DMS153 (cell line): Measurements from ENCODE around the gene STON2.
"Not testable (repeated sequence)": the region's sequence is repeated elsewhere in the genome, so short reads cannot be mapped to it uniquely, and the experiment has no call there.

Experiments
- DNase-seq: peaks from one replicate; lab custom pipeline; 2025; lab: John Stamatoyannopoulos, UW

Gene STON2, protein sequence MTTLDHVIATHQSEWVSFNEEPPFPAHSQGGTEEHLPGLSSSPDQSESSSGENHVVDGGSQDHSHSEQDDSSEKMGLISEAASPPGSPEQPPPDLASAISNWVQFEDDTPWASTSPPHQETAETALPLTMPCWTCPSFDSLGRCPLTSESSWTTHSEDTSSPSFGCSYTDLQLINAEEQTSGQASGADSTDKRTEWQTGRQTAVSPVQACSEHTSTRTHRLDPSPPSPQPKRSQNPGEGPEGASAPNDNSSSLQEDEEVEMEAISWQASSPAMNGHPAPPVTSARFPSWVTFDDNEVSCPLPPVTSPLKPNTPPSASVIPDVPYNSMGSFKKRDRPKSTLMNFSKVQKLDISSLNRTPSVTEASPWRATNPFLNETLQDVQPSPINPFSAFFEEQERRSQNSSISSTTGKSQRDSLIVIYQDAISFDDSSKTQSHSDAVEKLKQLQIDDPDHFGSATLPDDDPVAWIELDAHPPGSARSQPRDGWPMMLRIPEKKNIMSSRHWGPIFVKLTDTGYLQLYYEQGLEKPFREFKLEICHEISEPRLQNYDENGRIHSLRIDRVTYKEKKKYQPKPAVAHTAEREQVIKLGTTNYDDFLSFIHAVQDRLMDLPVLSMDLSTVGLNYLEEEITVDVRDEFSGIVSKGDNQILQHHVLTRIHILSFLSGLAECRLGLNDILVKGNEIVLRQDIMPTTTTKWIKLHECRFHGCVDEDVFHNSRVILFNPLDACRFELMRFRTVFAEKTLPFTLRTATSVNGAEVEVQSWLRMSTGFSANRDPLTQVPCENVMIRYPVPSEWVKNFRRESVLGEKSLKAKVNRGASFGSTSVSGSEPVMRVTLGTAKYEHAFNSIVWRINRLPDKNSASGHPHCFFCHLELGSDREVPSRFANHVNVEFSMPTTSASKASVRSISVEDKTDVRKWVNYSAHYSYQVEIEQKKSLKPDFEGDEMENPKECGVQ

DNA sequence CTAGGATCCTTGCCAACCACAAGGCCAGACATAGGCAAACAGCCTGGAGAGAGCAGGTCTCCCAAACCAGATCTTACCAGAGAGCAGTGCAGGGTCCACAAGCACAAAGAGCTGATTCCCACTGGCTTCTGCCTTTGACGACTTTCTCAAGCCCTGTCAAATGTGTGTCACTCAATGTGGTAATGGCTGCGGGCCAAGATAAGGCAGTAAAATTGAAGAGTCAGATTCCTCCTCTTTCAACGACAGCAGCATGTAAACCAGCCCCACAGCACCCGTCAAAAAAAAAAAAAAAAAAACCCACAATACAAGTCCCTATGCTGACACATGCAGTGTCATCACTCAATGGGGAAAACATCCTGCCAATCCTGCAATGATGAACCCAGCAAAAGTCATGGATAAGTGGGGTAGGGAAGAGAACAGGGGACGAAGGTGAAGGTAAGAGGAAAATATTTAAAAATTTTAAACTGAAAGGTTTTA lies at the start of gene STON2:
TSS of gene STON2 (minus strand) at position 123 of the 477 bp plus-strand sequence. CDS start 1,942 bp downstream, outside the sequence.
- peak; percentile 88 for DNase-seq

DNA sequence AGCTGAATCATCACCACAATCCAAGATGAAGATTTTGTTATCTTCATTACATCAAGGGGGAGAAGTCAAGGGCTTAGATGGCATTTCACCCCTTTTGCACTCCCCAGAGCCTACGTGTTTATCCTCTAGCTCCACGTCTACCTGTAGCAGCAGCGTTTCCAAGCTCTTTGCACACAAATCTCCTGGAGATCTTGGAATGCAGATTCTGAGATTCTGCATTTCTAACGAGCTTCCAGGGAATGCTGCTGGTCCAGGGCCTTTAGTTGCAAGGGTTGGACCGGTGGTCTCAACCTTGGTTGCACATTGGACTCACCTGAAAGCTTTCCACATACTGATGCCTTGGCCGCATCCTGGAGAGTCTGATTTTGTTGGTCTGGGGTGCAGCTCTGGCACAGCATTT lies 49.5 kb upstream of the STON2 start:
- no peak for DNase-seq

DNA sequence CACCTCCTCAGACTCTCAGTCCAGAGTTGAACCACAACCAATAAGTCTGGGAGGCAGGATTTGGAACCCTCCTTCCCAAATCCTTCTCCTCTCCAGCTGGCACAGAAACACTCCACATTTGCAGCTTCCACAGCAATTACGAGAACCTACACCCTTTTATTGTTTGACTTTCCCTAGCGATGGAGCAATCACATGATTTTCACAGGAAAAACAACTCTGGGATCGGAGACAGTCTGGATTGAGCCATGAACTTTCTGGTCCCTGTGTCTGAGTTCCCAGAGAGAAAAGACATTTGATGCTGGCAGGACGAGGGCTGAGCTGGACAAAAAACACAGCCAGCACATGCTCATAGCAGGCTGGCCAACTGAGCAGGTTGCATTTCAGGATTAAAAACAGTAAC lies 49.0 kb upstream of the STON2 start:
- no peak for DNase-seq

DNA sequence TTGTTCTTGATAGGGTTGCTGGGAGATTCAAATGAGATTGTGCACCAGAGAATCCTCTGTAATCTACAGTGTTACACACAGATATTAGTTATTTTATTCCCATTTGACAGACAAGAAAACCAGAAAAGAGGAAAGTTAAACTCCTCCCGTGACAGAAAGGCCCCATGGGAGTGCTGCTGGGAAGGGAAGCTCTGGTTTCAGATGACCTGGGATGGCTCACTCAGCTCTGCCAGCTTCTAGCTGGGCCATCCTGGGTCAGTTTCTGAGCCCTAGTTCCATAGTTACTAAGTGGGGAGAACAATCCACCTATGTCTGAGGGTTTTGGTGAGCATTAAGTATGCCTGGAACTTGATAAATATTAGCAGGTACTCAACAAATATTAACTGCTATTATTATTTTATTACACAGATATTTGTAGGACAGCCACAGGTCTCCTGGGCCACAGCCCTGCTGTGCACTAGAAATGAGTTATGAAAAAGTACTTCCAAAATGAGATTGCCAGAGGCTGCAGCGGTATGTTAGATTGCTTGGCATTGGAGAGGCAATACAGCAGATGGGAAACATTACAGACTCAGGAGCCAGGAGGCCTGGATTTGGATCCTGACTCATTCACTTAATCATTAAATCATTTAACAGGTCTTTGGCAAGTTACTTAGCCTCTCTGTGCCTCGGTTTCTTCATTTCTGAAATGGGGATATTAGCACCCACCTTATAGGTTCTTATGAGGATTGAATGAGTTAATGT lies 47.1 kb upstream of the STON2 start:
- no peak for DNase-seq

DNA sequence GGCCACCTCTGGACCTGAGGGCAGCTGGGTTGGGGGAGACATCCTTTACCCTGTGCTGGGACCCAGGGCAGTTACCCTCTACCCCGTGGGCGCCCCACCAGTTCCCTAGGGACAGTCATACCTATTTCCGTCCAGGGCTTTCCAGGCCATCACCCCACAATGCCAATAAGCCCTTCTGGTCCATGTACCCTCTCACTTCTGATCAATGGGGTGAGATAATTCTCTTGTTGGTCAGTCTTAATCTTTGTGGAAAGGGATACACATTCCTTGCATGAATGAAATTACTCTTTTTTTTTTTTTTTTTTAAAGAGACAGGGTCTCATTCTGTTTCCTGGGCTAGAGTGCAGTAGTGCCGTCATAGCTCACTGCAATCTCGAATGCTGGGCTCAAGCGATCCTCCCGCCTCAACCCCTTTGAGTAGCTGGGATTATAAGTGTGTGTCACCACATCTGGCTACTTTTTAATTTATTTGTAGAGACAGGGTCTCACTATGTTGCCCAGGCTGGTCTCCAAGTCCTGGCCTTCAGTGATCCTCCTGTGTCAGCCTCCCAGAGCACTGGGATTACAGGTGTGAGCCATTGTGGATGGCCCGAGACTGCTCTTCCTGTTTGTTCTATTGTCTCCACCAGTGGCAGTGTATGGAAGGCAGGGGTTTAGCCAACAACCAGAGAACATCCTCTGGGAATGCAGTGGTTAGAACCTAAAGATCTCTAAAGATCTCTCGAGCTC lies 46.3 kb upstream of the STON2 start:
- no peak for DNase-seq

DNA sequence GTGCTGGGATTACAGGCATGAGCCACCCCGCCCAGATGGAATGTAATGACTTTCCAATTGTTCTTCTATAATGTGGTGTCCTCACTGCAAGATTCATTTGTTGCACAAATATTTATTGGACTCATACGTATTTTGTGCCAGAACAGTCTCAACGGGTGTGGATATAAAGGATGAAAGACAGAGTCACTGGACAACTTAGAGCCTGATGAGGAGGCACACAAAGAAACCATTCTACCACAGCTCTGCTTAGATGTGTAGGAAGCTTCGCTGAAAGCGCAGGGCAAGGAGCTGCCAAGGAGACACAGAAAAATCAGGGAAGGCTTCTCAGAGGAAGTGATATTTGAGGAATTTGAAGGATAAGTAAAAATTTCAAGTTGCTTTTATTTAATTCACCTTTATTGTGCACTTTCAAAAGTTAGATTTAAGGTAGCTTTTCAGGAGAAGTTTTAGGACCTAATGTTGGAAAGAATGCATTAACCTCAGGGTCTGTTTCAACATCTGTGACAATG lies 41.6 kb upstream of the STON2 start:
- DNase-seq, result no peak

DNA sequence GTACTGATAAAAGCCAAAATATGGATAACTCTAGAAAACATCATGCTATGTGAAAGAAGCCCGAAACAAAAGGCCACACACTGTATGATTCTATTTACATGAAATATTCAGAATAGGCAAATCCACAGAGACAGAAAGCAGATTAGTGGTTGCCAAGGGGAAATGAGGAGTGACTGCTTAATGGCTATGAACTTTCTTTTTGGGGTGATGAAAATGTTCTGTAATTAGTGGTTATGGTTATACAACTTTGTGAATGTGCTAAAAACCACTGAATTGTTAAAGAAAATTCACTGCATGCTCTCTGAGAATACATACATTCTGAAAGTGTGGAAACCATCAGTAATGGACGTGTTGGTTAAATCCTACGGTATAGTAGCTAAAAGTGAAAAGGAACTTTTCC lies 39.9 kb upstream of the STON2 start:
- DNase-seq, result no peak

DNA sequence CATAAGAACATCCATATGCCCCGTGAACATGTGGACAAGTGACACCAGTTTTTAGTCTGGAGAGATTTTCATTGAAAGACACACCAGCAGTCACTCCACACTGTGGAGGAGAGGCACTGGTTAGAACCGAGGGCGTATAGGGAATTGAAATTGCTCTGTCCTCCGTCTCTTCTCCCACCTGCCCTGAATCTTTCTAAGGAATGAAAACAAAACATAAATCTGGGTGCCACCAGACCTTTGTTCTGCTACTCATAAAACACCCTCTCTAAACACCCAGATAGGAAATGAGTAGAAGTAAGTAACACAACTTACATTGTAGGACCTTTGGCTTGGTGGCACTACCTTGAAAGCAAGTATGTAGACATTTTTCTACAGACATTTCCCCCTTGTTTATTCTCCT lies 37.1 kb upstream of the STON2 start:
- no peak for DNase-seq

DNA sequence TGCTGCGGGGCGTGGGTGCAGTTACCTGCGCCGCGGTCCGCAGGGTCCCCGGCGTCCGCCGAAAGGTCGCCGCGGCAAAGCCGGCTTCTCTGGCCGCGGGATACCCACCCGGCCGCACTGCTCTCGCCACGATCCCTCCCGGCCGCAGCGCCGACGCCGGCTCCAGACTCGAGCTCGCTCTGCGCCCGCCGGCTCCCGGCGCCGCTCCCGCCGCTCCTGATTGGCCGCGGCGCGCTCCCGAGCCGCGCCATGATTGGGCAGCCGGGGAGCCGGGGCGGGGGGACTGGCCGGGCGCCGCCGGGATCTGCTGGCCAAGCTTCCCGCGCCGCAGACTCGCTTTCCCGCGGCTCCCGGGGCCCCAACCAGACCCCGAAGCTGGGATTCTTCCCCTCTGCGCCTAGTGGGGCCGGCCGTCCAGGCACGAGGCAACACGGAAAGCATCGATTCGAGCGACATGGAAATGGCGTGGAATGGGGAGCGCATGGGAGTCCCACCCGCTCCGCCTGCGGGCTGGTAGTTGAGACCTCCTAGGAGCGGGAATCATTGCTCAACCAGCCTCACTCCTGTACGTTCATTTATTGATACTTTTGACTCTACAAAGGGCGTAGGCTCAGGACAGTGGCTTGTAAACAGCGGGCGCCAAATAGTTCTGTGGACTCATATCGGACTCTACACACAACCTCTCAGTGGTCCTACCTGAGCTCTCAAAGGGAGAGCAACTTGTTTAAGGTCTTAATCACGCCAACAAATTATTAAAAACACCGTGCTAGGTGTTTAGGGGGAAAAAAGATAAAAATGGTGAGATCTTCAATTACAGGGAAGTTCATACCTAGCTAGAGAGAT lies 36.4 kb upstream of the STON2 start:
- DNase-seq, result peak; percentile 50

DNA sequence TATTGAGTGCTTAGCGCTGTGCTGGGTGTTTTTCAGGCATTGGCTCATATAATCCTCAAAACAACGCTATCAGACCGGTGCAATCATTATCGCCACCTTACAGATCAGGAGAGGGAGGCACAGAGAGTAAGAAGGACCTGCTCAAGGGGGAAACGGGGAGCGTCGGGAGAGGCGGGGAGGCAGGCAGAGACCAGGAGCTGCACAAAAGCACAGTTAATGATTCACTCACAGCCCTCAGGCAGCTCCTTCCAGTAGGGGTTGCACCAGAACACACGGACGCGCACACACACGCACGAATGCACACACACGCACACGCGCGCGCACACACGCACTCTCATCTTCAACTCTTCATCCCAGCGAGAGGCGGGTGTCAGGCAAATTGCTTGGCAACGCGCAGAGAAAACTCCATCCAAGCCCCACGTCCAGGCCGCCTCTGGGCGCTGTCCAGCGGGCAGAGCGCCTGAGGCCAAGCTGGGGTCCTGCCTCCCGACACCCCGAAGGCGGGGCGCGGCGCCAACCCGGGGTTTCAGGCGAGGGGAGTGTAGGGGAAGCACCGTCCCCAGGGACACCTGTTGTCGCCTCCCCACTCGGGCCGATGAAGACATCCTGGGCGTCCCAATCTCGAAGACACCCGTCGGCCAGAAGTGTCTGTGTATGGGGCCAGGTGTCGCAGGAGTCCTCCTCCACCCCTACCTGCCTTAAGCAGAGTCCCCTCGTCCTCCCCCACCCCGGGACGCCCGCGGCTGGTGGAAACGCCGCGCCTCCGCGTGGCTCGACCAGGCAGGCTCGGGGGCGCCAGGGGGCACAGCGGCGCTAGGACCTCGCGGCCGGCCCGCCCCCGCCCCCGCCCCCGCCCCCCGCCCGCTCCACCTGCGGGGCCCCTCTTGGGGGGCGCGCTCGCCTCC lies 35.5 kb upstream of the STON2 start:
- DNase-seq, result peak; percentile 32

DNA sequence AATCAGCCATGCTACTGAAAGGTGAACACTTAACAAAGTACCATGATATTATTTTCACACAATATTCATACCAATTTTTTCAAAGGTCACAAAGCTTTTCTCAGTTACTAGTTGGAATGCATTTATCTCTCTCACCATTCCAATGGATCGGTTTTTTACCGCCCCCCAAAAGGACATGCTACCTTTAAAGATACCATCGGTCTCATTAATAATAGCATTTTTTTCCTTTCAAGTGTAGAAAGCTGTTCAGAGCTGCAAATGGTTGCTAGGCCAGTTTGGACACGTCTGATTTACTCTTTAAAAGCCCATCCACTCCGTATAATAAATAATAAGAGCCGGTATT lies 34.9 kb upstream of the STON2 start:
- no peak for DNase-seq

DNA sequence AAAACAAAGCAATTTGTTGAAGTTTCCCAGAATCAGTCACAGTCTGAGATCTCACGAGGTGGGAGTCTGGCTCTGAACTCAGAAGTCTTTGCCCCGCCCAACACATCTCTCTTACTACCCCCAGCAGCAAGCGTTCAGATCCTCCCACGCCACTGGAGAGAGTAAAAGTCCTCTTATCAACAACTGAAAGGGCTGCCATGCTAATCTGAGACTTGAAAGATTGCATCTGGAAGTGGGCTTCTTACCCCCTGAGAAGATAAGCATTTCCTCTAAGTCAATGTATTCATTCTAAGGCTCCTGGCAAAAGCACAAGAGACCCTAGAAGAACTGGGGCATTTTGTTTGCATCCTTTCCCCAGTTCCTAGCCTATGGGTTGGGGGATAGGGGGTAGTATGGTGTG lies 34.1 kb upstream of the STON2 start:
- DNase-seq, result no peak

DNA sequence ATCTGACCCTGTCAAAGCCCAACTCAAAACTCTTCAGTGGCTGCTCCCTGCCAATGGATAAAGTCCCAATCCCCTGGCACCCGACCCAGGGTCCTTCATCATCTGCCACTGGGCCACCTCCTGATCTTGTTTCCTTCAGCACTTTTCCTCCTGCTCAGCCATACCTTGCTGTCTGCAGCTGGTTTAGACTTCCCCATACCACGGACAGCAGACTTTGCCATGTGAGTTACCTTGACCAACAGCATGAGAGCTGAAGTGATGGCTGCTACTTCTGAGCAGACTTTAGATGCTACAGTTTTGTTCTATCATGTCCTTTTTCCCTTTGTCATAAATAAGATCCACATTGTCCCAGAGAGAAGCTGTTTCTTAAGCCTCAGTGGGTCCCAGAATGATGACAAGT lies 33.3 kb upstream of the STON2 start:
- no peak for DNase-seq

DNA sequence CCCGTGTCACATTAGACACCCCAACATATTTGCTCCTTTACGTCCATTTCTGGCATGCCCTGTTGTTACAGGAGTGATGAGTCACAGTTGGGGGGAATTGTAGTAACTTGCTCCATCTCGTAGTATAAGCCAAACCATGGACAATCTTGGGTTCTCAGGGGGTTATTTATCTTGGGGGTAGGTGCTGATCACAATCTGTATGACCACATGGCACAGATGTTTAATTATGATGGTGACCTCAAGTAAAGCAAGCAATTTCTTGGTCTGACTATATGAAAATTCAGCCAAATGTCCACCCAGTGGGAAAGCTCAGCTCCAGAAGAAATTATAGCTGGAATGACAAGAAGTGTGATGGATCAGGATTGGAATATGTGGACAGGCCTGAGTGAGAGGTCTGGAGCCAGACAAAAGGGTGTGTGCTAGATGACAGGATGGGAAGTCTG lies 32.1 kb upstream of the STON2 start:
- no peak for DNase-seq

DNA sequence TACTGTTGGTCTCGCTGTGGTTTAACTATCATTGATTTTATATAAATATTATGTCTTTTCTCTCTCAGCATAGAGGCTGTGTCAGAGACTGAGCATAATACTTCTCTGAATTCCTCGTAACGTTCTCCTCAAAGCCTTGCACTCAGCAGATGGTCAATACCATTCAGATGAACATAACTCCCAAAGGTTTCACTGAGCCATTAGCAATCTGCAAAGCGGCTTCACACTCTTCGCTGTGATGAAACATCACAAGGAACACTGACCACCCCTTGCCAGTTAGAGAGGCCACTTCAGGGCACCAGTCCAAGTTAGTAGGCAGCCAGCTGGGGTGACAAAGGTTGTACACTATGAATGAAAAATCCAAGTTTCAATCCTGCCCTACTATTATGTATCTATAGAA lies 30.1 kb upstream of the STON2 start:
- DNase-seq, result no peak

DNA sequence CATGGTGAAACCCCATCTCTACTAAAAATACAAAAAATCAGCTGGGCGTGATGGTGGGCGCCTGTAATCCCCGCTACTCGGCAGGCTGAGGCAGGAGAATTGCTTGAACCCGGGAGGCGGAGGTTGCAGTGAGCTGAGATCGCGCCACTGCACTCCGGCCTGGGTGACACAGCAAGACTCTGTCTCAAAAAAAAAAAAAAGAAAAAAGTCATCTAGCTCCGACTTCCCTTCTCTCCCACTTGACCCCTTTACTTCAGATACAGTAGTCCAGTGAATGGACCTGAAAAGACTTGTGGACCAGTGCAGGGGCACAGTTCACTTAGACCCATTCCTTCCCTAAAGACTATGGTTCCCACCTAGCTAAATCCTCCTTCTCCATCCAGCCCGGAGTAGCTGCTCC lies 29.6 kb upstream of the STON2 start:
- DNase-seq, result not testable (repeated sequence)

DNA sequence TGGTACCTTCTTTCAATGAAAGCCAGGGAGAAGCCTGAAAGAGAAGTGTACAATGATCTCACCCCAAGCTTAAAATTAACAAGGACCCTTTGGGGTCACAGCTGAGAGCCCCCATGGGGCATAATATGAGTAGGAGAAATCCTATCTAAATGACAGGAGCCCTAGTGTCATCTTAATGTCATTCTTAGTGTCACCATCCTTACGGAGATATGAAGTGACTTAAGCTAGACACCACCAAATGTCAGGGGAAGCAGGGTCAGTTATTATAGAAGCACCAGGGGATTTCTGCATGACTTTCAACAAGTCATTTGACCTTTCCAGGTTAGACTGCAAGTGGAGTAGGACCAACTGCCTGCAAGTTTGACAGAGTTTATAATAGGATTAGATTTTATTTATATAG lies 28.9 kb upstream of the STON2 start:
- DNase-seq, result no peak

DNA sequence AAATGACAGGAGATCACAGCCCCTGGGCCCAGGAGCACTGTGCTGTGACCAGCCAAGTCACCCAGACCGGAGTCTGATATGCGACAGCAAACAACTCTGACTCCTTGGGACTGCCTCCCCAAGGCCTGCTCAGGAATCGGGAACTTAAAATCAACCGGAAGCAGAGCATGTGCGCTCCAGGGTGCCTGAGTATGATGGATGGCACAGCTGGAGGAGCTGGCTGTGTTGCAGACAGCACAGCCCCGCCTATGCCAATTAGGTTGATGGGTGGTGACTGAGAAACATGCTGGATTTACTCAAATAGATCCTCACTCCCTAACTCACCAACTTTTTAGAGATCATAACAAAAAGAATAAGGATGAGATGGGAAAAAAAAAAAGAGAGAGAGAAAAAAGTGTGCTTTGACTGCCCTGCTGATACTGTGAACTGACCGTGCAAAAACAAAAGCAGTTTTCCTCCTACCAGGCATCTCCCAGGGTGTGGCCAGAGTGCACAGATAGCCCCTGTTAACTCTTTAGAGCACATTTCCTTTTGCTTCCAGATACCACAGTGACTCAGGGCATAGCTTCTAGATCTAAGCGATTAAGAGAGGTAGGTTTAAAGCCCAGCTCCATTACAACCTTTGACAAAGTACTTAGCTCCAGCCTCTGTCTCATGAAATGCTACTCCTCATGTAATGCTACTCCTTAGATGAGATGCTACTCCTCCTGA lies 27.4 kb upstream of the STON2 start:
- DNase-seq, result no peak

DNA sequence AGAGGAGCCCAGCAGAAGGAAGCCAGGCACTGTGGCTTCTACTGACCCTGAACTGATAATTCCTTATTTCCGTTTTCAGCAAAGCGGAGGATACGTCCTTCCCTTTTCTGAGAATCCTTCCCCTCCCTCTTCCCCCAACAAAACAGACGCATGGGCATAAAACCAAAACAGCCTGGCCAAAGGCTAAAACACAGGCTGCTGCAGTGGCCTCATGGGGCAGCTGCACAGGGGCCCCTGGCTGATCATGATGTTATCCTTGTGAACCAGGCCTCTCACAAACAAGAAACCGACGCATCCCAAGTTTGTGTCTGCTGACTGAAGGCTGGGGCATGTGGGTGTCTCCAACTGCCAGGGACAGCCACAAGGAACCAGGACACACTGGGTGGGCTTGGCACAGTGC lies 23.4 kb upstream of the STON2 start:
- DNase-seq, result no peak
